Measurements from ENCODE around the gene ZNF19. TPM values are rescaled to one million over a fixed set of nuclear protein-coding genes. Genes with fewer than 3 reads are reported as not detected.

Gene ZNF19
- 3.5 TPM in 2 replicates for total RNA-seq (2021; fragmentation: NEBNext Ultra II Directional; extraction: Animal tissue kit (Norgen Biotek cat#: 25700))
- polyA plus RNA-seq (2011; rRNA removed): 1.1 and 1.5 TPM in 2 replicates
- polyA plus RNA-seq (2011; cell fraction: cytosol; rRNA removed): 2.1 TPM
- polyA plus RNA-seq (2011; cell fraction: nucleus; rRNA removed): 1.5 TPM
- 1.9 to 2.2 TPM (median 2.2 TPM) in 4 replicates for polyA plus RNA-seq (2012, experiment 1 of 2)
- polyA plus RNA-seq (2012, experiment 2 of 2): 0.33 TPM
- polyA plus RNA-seq (2013, experiment 1 of 2): 1.9 TPM
- 1.9 TPM for polyA plus RNA-seq (2013, experiment 2 of 2)
- 5.0 and 7.4 TPM in 2 replicates for polyA minus RNA-seq (2011; rRNA and poly(A)+ RNA removed)
- 4.4 TPM for polyA minus RNA-seq (2011; cell fraction: cytosol; rRNA and poly(A)+ RNA removed)
- 13.4 TPM for polyA minus RNA-seq (2011; cell fraction: nucleus; rRNA and poly(A)+ RNA removed)
- long read RNA-seq, experiment 1, partial matches to known transcripts: 3 of 4 reads
- long read RNA-seq, experiment 1, other reads (novel, unspliced or antisense): 1 of 4 reads
- long read RNA-seq, experiment 2, partial matches to known transcripts: 3 of 5 reads
- long read RNA-seq, experiment 2, other reads (novel, unspliced or antisense): 2 of 5 reads

DNA sequence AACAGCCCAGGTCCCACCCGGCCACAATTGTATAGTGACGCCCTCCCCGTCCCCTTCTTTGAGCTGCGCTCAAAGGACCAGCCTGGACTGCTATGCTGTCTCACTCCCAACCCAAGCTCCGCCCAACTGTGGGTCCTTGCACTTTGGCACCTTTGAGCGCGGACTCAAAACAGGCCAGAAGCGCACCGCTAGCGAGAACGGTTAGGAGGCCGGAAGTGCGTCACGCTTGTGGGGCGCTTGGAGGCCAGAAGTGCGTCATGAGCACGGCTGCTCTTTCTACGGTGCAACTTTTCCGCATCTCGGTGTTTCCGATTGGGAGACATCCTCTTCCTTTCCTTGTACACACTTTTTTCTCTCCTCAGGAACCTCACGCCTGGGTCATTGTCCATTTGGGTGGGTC lies at the start of gene ZNF19:
TSS of gene ZNF19 (minus strand) at position 203 of the 400 bp plus-strand sequence. CDS start 7,210 bp downstream, outside the sequence.
- Histone ChIP-seq H4K91ac (replicated peaks; ENCODE audit: insufficient read length, low read length) (no peak within 1 kb of the TSS), H2BK20ac (ENCODE audit: low read length) (no peak within 1 kb of the TSS), H3K4me1 (replicated peaks in 1 of 4; ENCODE audit: control insufficient read depth in 3 of 4, insufficient read depth in 4 of 4, low read length in 3 of 4) (no peaks in the 10 kb centered on the region), H3K36me3 (ENCODE audit: control insufficient read depth in 2 of 4, insufficient read depth in 4 of 4, low read length in 3 of 4) (no peaks in the 10 kb centered on the region), H3K79me1 (ENCODE audit: low read depth, low read length) (no peaks in the 10 kb centered on the region), H3K18ac (ENCODE audit: extremely low read depth, low read length) (no peak within 1 kb of the TSS), H3K23me2 (ENCODE audit: low read depth, low read length) (0 out of 2 replicates have a peak, but pooled peaks cover 2% of the 10 kb centered on the region), H3K79me2 (ENCODE audit: control insufficient read depth in 1 of 2, insufficient read depth in 2 of 2, low read length in 2 of 2) (no peaks in the 10 kb centered on the region), H3K27me3 (replicated peaks in 1 of 4; ENCODE audit: control insufficient read depth in 3 of 4, extremely low read depth in 1 of 4, insufficient read depth in 3 of 4, low read length in 3 of 4) (no peaks in the 10 kb centered on the region; a peak in 1 of 7 replicates), H2AFZ (ENCODE audit: low read length) (no peak within 1 kb of the TSS), H3K4me2 (ENCODE audit: insufficient read depth in 1 of 2, low read depth in 2 of 2, low read length in 2 of 2) (no peak within 1 kb of the TSS), H3K23ac (ENCODE audit: insufficient read length) (no peak within 1 kb of the TSS), H3K4me3 (ENCODE audit: extremely low read depth in 1 of 4, insufficient read depth in 2 of 4, low read depth in 3 of 4, low read length in 4 of 4) (no peak within 1 kb of the TSS), H2BK15ac (ENCODE audit: low read length) (no peak within 1 kb of the TSS), H4K5ac (ENCODE audit: insufficient read length, low read depth, low read length) (no peak within 1 kb of the TSS), H4K20me1 (replicated peaks in 1 of 2; ENCODE audit: control insufficient read depth in 1 of 2, insufficient read depth in 2 of 2, low read length in 2 of 2) (no peaks in the 10 kb centered on the region), H3K56ac (replicated peaks; ENCODE audit: insufficient read length, low read depth, low read length) (no peak within 1 kb of the TSS), H3K9ac (replicated peaks in 1 of 4; ENCODE audit: extremely low read depth in 1 of 4, low read depth in 3 of 4, low read length in 3 of 4) (no peak within 1 kb of the TSS), H3K14ac (ENCODE audit: insufficient read length) (no peak within 1 kb of the TSS), H3K9me3 (ENCODE audit: insufficient read depth in 2 of 2, low read depth in 1 of 2, low read length in 1 of 2) (no peaks in the 10 kb centered on the region), H2BK120ac (replicated peaks; ENCODE audit: low read depth, low read length) (no peak within 1 kb of the TSS), H4K8ac (ENCODE audit: extremely low read depth, insufficient read depth, low read length) (no peak within 1 kb of the TSS), H2BK5ac (ENCODE audit: low read depth, low read length) (no peak within 1 kb of the TSS), H2AK5ac (ENCODE audit: low read depth, low read length) (no peak within 1 kb of the TSS), H2BK12ac (ENCODE audit: low read depth, low read length) (no peak within 1 kb of the TSS), H3K27ac (ENCODE audit: low read depth, low read length) (no peak within 1 kb of the TSS), H3K4ac (replicated peaks; ENCODE audit: insufficient read length, low read depth, low read length) (no peak within 1 kb of the TSS)
- 93% methylated on average over 16 of the region's 22 CpGs; no CpG with 5 or more reads in 1 of the 2 experiments for WGBS, 2 experiments (ENCODE audit: extremely low coverage in 1 of 2, insufficient coverage in 1 of 2, insufficient read length in 1 of 2, insufficient replicate concordance in 2 of 2, low coverage in 1 of 2, low lambda C conversion rate in 2 of 2, missing lambda C conversion rate in 1 of 2)
- FAIRE-seq (no peak), DNase-seq (ENCODE audit: low read depth in 1 of 2, low spot score in 2 of 2) (no peak)
- TF ChIP-seq BACH1 (IDR thresholded peaks at IDR 0.05; ENCODE audit: low read length): no peak
- no peak for TF ChIP-seq PHF8 (conservative IDR thresholded peaks at IDR 0.05; ENCODE audit: low read depth, low read length)
- no peak for TF ChIP-seq E2F6 (IDR thresholded peaks at IDR 0.05)
- TF ChIP-seq RNF2 (IDR thresholded peaks at IDR 0.05; ENCODE audit: borderline replicate concordance, low read depth, low read length, missing control alignments, poor library complexity, severe bottlenecking): no peak
- TF ChIP-seq EP300 (IDR thresholded peaks at IDR 0.05; ENCODE audit: borderline replicate concordance in 1 of 2, low read depth in 2 of 2, low read length in 2 of 2): no peak
- TF ChIP-seq, protein P1, sequence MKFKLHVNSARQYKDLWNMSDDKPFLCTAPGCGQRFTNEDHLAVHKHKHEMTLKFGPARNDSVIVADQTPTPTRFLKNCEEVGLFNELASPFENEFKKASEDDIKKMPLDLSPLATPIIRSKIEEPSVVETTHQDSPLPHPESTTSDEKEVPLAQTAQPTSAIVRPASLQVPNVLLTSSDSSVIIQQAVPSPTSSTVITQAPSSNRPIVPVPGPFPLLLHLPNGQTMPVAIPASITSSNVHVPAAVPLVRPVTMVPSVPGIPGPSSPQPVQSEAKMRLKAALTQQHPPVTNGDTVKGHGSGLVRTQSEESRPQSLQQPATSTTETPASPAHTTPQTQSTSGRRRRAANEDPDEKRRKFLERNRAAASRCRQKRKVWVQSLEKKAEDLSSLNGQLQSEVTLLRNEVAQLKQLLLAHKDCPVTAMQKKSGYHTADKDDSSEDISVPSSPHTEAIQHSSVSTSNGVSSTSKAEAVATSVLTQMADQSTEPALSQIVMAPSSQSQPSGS (IDR thresholded peaks at IDR 0.05; ENCODE audit: low read length): no peak
- no peak for TF ChIP-seq YY1 (IDR thresholded peaks at IDR 0.05; ENCODE audit: low read depth, low read length)
- no peak for TF ChIP-seq JUN (IDR thresholded peaks at IDR 0.05; ENCODE audit: low read depth, low read length)
- ChIA-PET POLR2A (ENCODE audit: partially characterized antibody) (interaction anchor here (1.7 kb wide), 1 partner anchor 26 kb away, joined by 3 read pairs; no protein-coding TSS in a partner anchor), CTCF (ENCODE audit: partially characterized antibody) (interaction anchor here (0.5 to 7.6 kb wide), 10 partner anchors 8 to 119 kb away, joined by 3 to 68 read pairs (median 4); partner anchors contain the start of gene CHST4)

All from H1 (cell line).